Smooth muscle cell (in vitro differentiated cells): ENCODE measurements around the gene ZNF311. TPM values are rescaled to one million over a fixed set of nuclear protein-coding genes. Genes with fewer than 3 reads are reported as not detected.

Experiments
- DNase-seq: peaks from one replicate; lab custom pipeline; 2025; ENCODE audit not compliant: unreplicated experiment; lab: John Stamatoyannopoulos, UW
- H2AFZ ChIP-seq: fragments of 200-600 bp; sonication (generic); 2 replicates; pipeline ENCODE4 v1.6.0; 2016; ENCODE audit warnings: antibody characterized with exemption, low read depth, mild to moderate bottlenecking
- H3F3A ChIP-seq: fragments of 200-600 bp; sonication (generic); 2 replicates; pipeline ENCODE4 v1.6.0; 2017; ENCODE audit warnings: antibody characterized with exemption, low read depth
- H3K27ac ChIP-seq: fragments of 200-600 bp; sonication (generic); 2 replicates; pipeline ENCODE4 v1.5.1; 2016; ENCODE audit warnings: low read depth, mild to moderate bottlenecking
- H3K27me3 ChIP-seq: fragments of 200-600 bp; sonication (generic); 2 replicates; pipeline ENCODE4 v1.6.1; 2016; ENCODE audit warnings: low read depth, mild to moderate bottlenecking
- H3K36me3 ChIP-seq: fragments of 200-600 bp; sonication (generic); 2 replicates; pipeline ENCODE4 v1.5.1; 2016; ENCODE audit warnings: low read depth
- H3K4me1 ChIP-seq: fragments of 200-600 bp; sonication (generic); 2 replicates; pipeline ENCODE4 v1.5.1; 2016; ENCODE audit warnings: low read depth
- H3K4me2 ChIP-seq: fragments of 200-600 bp; sonication (generic); 2 replicates; pipeline ENCODE4 v1.6.0; 2016; ENCODE audit warnings: mild to moderate bottlenecking
- H3K4me3 ChIP-seq: fragments of 200-600 bp; sonication (generic); 2 replicates; pipeline ENCODE4 v1.5.1; 2016; ENCODE audit warnings: mild to moderate bottlenecking
- H3K79me2 ChIP-seq: fragments of 200-600 bp; sonication (generic); 2 replicates; pipeline ENCODE4 v1.6.0; 2016; ENCODE audit warnings: low read depth, mild to moderate bottlenecking
- H3K9ac ChIP-seq: fragments of 200-600 bp; sonication (generic); 2 replicates; pipeline ENCODE4 v1.6.0; 2016; ENCODE audit warnings: low read depth
- H3K9me3 ChIP-seq: fragments of 200-600 bp; sonication (generic); replicated peaks from 2 replicates; pipeline ENCODE4 v1.5.1; 2016; ENCODE audit warnings: low read depth
- H4K20me1 ChIP-seq: fragments of 200-600 bp; sonication (generic); 2 replicates; pipeline ENCODE4 v1.6.0; 2016; ENCODE audit warnings: low read depth
- CTCF ChIP-seq: fragments of 200-600 bp; sonication (generic); IDR thresholded peaks from 2 replicates; pipeline ENCODE4 v1.5.1; 2017; ENCODE audit warnings: borderline replicate concordance, mild to moderate bottlenecking, antibody characterized with exemption; ENCODE audit not compliant: insufficient read depth, poor library complexity, severe bottlenecking
- WGBS: methylation state at CpG from one replicate; pipeline ENCODE4 v1.1.7; 2016; ENCODE audit warnings: low lambda C conversion rate; 5-methylcytosine and 5-hydroxymethylcytosine counted together
- polyA plus RNA-seq: library from polyadenylated mRNA; unstranded; fragments of >200 nt; fragmentation: Nextera tagmentation; extraction: Ambion mirVana; gene quantifications from 2 replicates; pipeline ENCODE4 v1.2.1, GENCODE V29; 2016
- total RNA-seq: library from RNA; depleted of rRNA; stranded (reverse); fragments of >200 nt; gene quantifications from 2 replicates; pipeline ENCODE4 v1.2.3, GENCODE V29; 2014

ZNF311 gene
- total and polyA plus RNA-seq, 2 experiments from 2014 or later: 0.17 to 0.58 TPM

- no peak for DNase-seq
- H3K4me2 ChIP-seq: no peak overlapping the region
- no peak overlapping the region for H2AFZ ChIP-seq
- 90% methylated on average over 2 of the region's 2 CpGs for WGBS
- H3K4me1 ChIP-seq: peaks cover 7% of the 10 kb centered on the region
- no peaks in the 10 kb centered on the region for H3K79me2 ChIP-seq
- no peaks in the 10 kb centered on the region for H3K9me3 ChIP-seq
- no peaks in the 10 kb centered on the region for H3K36me3 ChIP-seq
- no peak overlapping the region for H3K4me3 ChIP-seq
- H4K20me1 ChIP-seq: no peaks in the 10 kb centered on the region
- no peaks in the 10 kb centered on the region for H3K27me3 ChIP-seq
- TF ChIP-seq CTCF: no peak
- H3K9ac ChIP-seq: no peak overlapping the region
- no peak overlapping the region for H3K27ac ChIP-seq
- peaks cover 17% of the 10 kb centered on the region for H3F3A ChIP-seq
These were observed 25.4 kb downstream of the ZNF311 start for GRCh38 chr6:28979679-28980078.

- Histone ChIP-seq H3K9me3 (no peaks in the 10 kb centered on the region), H3K27ac (no peak overlapping the region), H3K9ac (no peak overlapping the region), H3K4me2 (no peak overlapping the region), H2AFZ (no peak overlapping the region), H3K4me1 (peaks cover 7% of the 10 kb centered on the region), H4K20me1 (no peaks in the 10 kb centered on the region), H3K36me3 (no peaks in the 10 kb centered on the region), H3K27me3 (no peaks in the 10 kb centered on the region), H3K4me3 (no peak overlapping the region), H3K79me2 (no peaks in the 10 kb centered on the region), H3F3A (peaks cover 13% of the 10 kb centered on the region)
- WGBS: 90% methylated on average over 5 of the region's 5 CpGs
- no peak for TF ChIP-seq CTCF
- DNase-seq: no peak
These were observed 26.1 kb downstream of the ZNF311 start for GRCh38 chr6:28978959-28979561.

DNA sequence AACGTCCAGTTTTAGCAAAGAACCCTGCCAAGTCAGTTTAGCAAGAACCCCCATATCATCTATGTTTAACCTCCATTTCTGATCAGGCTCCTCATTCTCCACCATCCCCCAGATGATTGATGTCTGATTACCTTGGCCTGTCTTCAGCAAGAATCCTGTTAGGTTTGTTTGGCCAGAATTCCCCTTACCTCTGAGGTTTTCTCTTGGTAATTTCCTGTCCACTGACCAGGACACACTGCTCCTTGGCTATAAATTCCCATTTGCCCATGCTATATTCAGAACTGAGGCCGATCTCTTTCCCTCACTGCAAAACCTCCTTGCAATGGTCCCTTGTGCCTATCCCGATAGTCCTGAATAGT lies 27.0 kb downstream of the ZNF311 start:
- WGBS: 82% methylated on average over 3 of the region's 3 CpGs
- H2AFZ ChIP-seq: peak overlapping the region; percentile 75
- no peaks in the 10 kb centered on the region for H4K20me1 ChIP-seq
- H3K79me2 ChIP-seq: no peaks in the 10 kb centered on the region
- peaks cover 7% of the 10 kb centered on the region for H3K4me1 ChIP-seq
- H3K9me3 ChIP-seq: no peaks in the 10 kb centered on the region
- TF ChIP-seq CTCF: no peak
- H3K4me3 ChIP-seq: no peak overlapping the region
- peak overlapping the region; percentile 72 for H3K27ac ChIP-seq
- DNase-seq: no peak
- H3K36me3 ChIP-seq: no peaks in the 10 kb centered on the region
- H3K27me3 ChIP-seq: no peaks in the 10 kb centered on the region
- H3K9ac ChIP-seq: no peak overlapping the region
- H3K4me2 ChIP-seq: peak overlapping the region; percentile 81
- peaks cover 5% of the 10 kb centered on the region for H3F3A ChIP-seq
